ENCODE results near the gene RPS6KA2. TPM values are rescaled to one million over a fixed set of nuclear protein-coding genes. Genes with fewer than 3 reads are reported as not detected.

Gene RPS6KA2
- total RNA-seq, 3 donors from 2014 or later (not counting 1 experiment from before 2014, with no cell fraction given): 2.8 to 4.5 (median 2.9) TPM

- WGBS (ENCODE audit: insufficient coverage): 56% methylated on average over 15 of the region's 17 CpGs
- Mint-ChIP-seq H3K4me1 (peaks cover 37 to 39% of the 10 kb centered on the region in 2 donors), H3K36me3 (no peaks in the 10 kb centered on the region), H3K9me3 (no peaks in the 10 kb centered on the region), H3K4me3 (peak overlapping the region; percentile 40), H3K27me3 (ENCODE audit: low read depth in 2 of 2) (no peaks in the 10 kb centered on the region), H3K27ac (no peak overlapping the region)
- Histone ChIP-seq H3K27ac (ENCODE audit: low read length) (no peak overlapping the region), H3K9me3 (ENCODE audit: control insufficient read depth, insufficient read depth, low read length) (no peaks in the 10 kb centered on the region), H3K4me3 (ENCODE audit: low read length) (no peak overlapping the region), H3K36me3 (ENCODE audit: control insufficient read depth, insufficient read depth, low read length) (no peaks in the 10 kb centered on the region), H3K4me1 (ENCODE audit: control insufficient read depth, insufficient read depth, low read length) (peaks cover 34% of the 10 kb centered on the region), H3K27me3 (ENCODE audit: control insufficient read depth, insufficient read depth, low read length) (no peaks in the 10 kb centered on the region)
- DNase-seq (no peak), ATAC-seq (peak in 1 of 3 donors; percentile 23)
- TF ChIP-seq, protein P1, sequence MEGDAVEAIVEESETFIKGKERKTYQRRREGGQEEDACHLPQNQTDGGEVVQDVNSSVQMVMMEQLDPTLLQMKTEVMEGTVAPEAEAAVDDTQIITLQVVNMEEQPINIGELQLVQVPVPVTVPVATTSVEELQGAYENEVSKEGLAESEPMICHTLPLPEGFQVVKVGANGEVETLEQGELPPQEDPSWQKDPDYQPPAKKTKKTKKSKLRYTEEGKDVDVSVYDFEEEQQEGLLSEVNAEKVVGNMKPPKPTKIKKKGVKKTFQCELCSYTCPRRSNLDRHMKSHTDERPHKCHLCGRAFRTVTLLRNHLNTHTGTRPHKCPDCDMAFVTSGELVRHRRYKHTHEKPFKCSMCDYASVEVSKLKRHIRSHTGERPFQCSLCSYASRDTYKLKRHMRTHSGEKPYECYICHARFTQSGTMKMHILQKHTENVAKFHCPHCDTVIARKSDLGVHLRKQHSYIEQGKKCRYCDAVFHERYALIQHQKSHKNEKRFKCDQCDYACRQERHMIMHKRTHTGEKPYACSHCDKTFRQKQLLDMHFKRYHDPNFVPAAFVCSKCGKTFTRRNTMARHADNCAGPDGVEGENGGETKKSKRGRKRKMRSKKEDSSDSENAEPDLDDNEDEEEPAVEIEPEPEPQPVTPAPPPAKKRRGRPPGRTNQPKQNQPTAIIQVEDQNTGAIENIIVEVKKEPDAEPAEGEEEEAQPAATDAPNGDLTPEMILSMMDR (IDR thresholded peaks at IDR 0.05): no peak
- intact Hi-C loops (cut with micrococcal nuclease): no loop called here
These were observed 88.6 kb downstream of the RPS6KA2 start for GRCh38 chr6:166538297-166539010.

GRCh38 chr6:166534658-166535406, 92.2 kb downstream of the RPS6KA2 start:
- H3K4me1 ChIP-seq (ENCODE audit: control insufficient read depth, insufficient read depth, low read length): peaks cover 14% of the 10 kb centered on the region
- ATAC-seq (no peak), DNase-seq (no peak)
- Mint-ChIP-seq H3K4me1 (peaks cover 14% of the 10 kb centered on the region in 2 donors), H3K36me3 (no peaks in the 10 kb centered on the region), H3K4me3 (no peak overlapping the region), H3K9me3 (no peaks in the 10 kb centered on the region), H3K27ac (no peak overlapping the region), H3K27me3 (ENCODE audit: low read depth in 2 of 2) (peaks cover 0 to 3% of the 10 kb centered on the region in 2 donors)
- no peaks in the 10 kb centered on the region for H3K9me3 ChIP-seq (ENCODE audit: control insufficient read depth, insufficient read depth, low read length)
- H3K4me3 ChIP-seq (ENCODE audit: low read length): no peak overlapping the region
- TF ChIP-seq, protein P1 (IDR thresholded peaks at IDR 0.05): no peak
- H3K27ac ChIP-seq (ENCODE audit: low read length): no peak overlapping the region
- 89% methylated on average over 16 of the region's 17 CpGs for WGBS (ENCODE audit: insufficient coverage)
- no peaks in the 10 kb centered on the region for H3K36me3 ChIP-seq (ENCODE audit: control insufficient read depth, insufficient read depth, low read length)
- H3K27me3 ChIP-seq (ENCODE audit: control insufficient read depth, insufficient read depth, low read length): no peaks in the 10 kb centered on the region
- intact Hi-C loops (cut with micrococcal nuclease): no loop called here

DNA sequence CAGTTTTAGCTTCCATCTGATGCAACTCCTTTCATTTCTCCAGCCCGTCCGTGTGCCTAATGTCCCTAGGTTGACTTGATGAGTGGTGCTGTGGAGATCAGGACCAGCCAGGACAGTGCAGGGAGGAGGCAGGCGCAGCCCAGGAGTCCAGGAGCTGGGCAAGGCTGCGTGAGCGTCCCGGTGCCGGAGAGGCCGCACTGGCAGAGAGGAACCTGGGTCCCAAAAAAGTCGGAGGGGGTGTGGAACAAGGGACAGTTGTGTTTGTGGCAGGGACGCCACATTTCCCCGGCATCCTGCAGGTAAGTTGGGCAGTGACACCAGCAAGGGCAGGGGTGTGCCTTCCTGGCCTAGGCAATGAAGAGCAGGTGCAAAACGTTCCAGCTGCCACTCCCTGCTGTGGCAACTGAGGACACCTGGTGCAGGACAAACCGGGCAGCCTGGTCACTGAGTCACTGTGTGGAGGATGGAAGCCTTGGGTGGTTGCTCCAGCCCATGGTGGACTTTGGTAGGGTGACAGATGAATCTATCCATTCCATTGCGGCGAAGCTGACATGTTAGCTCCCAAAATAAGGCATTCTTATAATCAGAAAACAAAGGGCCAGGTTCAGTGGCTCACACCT, 93.7 kb downstream of the RPS6KA2 start:
- TF ChIP-seq, protein P1 (IDR thresholded peaks at IDR 0.05): no peak
- Histone ChIP-seq H3K27me3 (ENCODE audit: control insufficient read depth, insufficient read depth, low read length) (no peaks in the 10 kb centered on the region), H3K4me3 (ENCODE audit: low read length) (no peak overlapping the region), H3K27ac (ENCODE audit: low read length) (no peak overlapping the region), H3K36me3 (ENCODE audit: control insufficient read depth, insufficient read depth, low read length) (no peaks in the 10 kb centered on the region), H3K9me3 (ENCODE audit: control insufficient read depth, insufficient read depth, low read length) (no peaks in the 10 kb centered on the region), H3K4me1 (ENCODE audit: control insufficient read depth, insufficient read depth, low read length) (peaks cover 1% of the 10 kb centered on the region)
- H3K9me3 Mint-ChIP-seq: no peaks in the 10 kb centered on the region
- no peak overlapping the region for H3K4me3 Mint-ChIP-seq
- no peak for DNase-seq
- 93% methylated on average over 15 of the region's 15 CpGs for WGBS (ENCODE audit: insufficient coverage)
- no peak overlapping the region for H3K27ac Mint-ChIP-seq
- intact Hi-C loops (cut with micrococcal nuclease): no loop called here
- H3K27me3 Mint-ChIP-seq (ENCODE audit: low read depth in 2 of 2): peaks cover 0 to 3% of the 10 kb centered on the region in 2 donors
- H3K4me1 Mint-ChIP-seq: peaks cover 1 to 2% of the 10 kb centered on the region in 2 donors
- no peaks in the 10 kb centered on the region for H3K36me3 Mint-ChIP-seq
- no peak for ATAC-seq

Data from natural killer cell (primary cell).